ENCODE data around the gene ANKRD66.

GRCh38 chr6:46796848-46797580 is 50.3 kb downstream of the ANKRD66 start:
- no peak for TF ChIP-seq EZH2 (IDR thresholded peaks at IDR 0.05; ENCODE audit: borderline replicate concordance, low read depth, low read length, severe bottlenecking)
- TF ChIP-seq, protein P1, sequence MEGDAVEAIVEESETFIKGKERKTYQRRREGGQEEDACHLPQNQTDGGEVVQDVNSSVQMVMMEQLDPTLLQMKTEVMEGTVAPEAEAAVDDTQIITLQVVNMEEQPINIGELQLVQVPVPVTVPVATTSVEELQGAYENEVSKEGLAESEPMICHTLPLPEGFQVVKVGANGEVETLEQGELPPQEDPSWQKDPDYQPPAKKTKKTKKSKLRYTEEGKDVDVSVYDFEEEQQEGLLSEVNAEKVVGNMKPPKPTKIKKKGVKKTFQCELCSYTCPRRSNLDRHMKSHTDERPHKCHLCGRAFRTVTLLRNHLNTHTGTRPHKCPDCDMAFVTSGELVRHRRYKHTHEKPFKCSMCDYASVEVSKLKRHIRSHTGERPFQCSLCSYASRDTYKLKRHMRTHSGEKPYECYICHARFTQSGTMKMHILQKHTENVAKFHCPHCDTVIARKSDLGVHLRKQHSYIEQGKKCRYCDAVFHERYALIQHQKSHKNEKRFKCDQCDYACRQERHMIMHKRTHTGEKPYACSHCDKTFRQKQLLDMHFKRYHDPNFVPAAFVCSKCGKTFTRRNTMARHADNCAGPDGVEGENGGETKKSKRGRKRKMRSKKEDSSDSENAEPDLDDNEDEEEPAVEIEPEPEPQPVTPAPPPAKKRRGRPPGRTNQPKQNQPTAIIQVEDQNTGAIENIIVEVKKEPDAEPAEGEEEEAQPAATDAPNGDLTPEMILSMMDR (IDR thresholded peaks at IDR 0.05; ENCODE audit: extremely low read depth in 1 of 2, insufficient read depth in 1 of 2, low read depth in 1 of 2, low read length in 2 of 2) = no peak
